Neural cell (in vitro differentiated cells): ENCODE results near the gene ARHGAP5.

ENCODE experiments used
- EZH2 ChIP-seq: fragments of 200-600, 300-800 bp; shearing (Covaris generic), sonication (generic); IDR thresholded peaks from 2 replicates; pipeline ENCODE4 v1.6.1; 2014; ENCODE audit warnings: antibody characterized with exemption, low read length, borderline replicate concordance, mild to moderate bottlenecking; ENCODE audit not compliant: insufficient read depth, poor library complexity, severe bottlenecking
- POLR2AphosphoS5 ChIP-seq: IDR thresholded peaks from 2 replicates; pipeline ENCODE4 v1.6.1; 2012
- SMC3 ChIP-seq: fragments of 450-650 bp; conservative IDR thresholded peaks from 2 replicates; pipeline ENCODE4 v1.6.1; 2014; ENCODE audit warnings: antibody characterized with exemption, mild to moderate bottlenecking, moderate library complexity; ENCODE audit not compliant: poor library complexity
- TF ChIP-seq, protein P1 (sequence below): fragments of 450-650 bp; IDR thresholded peaks from 2 replicates; pipeline ENCODE4 v1.5.1; 2014; ENCODE audit warnings: antibody characterized with exemption, mild to moderate bottlenecking, moderate library complexity; ENCODE audit not compliant: poor library complexity, severe bottlenecking

DNA sequence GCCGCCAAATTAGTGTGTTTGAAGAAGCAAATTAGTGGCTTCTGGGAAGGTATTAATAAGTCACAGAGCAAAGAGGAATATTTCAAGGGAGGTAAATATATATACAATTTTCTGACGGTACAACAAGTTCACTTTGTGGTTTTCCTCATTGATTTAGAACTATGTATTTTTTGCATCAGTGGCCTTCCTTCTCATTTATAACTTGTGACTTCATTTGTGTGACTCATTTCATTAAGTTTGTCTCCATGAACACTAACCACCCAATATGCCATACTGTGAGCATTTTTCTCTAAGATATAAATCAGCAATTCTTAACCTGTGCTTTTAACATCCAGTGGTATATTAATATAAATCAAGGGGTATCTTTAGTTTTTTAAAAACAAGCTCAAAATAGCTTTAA, 29.3 kb upstream of the ARHGAP5 start:
- TF ChIP-seq, protein P1, sequence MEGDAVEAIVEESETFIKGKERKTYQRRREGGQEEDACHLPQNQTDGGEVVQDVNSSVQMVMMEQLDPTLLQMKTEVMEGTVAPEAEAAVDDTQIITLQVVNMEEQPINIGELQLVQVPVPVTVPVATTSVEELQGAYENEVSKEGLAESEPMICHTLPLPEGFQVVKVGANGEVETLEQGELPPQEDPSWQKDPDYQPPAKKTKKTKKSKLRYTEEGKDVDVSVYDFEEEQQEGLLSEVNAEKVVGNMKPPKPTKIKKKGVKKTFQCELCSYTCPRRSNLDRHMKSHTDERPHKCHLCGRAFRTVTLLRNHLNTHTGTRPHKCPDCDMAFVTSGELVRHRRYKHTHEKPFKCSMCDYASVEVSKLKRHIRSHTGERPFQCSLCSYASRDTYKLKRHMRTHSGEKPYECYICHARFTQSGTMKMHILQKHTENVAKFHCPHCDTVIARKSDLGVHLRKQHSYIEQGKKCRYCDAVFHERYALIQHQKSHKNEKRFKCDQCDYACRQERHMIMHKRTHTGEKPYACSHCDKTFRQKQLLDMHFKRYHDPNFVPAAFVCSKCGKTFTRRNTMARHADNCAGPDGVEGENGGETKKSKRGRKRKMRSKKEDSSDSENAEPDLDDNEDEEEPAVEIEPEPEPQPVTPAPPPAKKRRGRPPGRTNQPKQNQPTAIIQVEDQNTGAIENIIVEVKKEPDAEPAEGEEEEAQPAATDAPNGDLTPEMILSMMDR: no peak
- TF ChIP-seq POLR2AphosphoS5 (no peak), EZH2 (no peak), SMC3 (no peak)
